Stimulated activated naive CD8-positive, alpha-beta T cell treated with anti-CD3 and anti-CD28 coated beads, Interleukin-15, Interleukin-2, amounts not matched to agents 100 ng/mL and 50 ng/mL, for 24 hours (primary cell): ENCODE results near the gene AKAP13.
A peak's percentile ranks its signal among the peaks of the same experiment; 100 is the strongest.
"Not testable (repeated sequence)": the region's sequence is repeated elsewhere in the genome, so short reads cannot be mapped to it uniquely, and the experiment has no call there.

Experiments used
- H3K27ac Mint-ChIP-seq: one replicate; pipeline ENCODE4 v1.8.0; 2021; ENCODE audit warnings: mild to moderate bottlenecking, mixed read lengths
- H3K27me3 Mint-ChIP-seq: one replicate; pipeline ENCODE4 v1.8.0; 2021; ENCODE audit warnings: mixed read lengths
- H3K36me3 Mint-ChIP-seq: one replicate; pipeline ENCODE4 v1.8.0; 2021; ENCODE audit warnings: low read depth, mixed read lengths
- H3K4me1 Mint-ChIP-seq: one replicate; pipeline ENCODE4 v1.8.0; 2021; ENCODE audit warnings: low read depth, mixed read lengths
- H3K4me3 Mint-ChIP-seq: one replicate; pipeline ENCODE4 v1.8.0; 2021; ENCODE audit warnings: mild to moderate bottlenecking, mixed read lengths
- H3K9me3 Mint-ChIP-seq: one replicate; pipeline ENCODE4 v1.8.0; 2021; ENCODE audit warnings: mixed read lengths

The AKAP13 gene

GRCh38 chr15:85582131-85583079 is 202.0 kb downstream of the AKAP13 start:
- H3K27me3 Mint-ChIP-seq = no peaks in the 10 kb centered on the region
- H3K27ac Mint-ChIP-seq = peak overlapping the region; percentile 93
- peaks cover 82% of the 10 kb centered on the region for H3K4me1 Mint-ChIP-seq
- no peaks in the 10 kb centered on the region for H3K9me3 Mint-ChIP-seq
- peaks cover 82% of the 10 kb centered on the region for H3K36me3 Mint-ChIP-seq
- H3K4me3 Mint-ChIP-seq = peak overlapping the region; percentile 86

- H3K27ac Mint-ChIP-seq = peak overlapping the region; percentile 93
- H3K4me3 Mint-ChIP-seq = peak overlapping the region; percentile 86
- peaks cover 91% of the 10 kb centered on the region for H3K4me1 Mint-ChIP-seq
- H3K27me3 Mint-ChIP-seq = no peaks in the 10 kb centered on the region
- peaks cover 85% of the 10 kb centered on the region for H3K36me3 Mint-ChIP-seq
- H3K9me3 Mint-ChIP-seq = no peaks in the 10 kb centered on the region
Observed at GRCh38 chr15:85583442-85583841, 203.0 kb downstream of the AKAP13 start.

- Mint-ChIP-seq H3K9me3 (no peaks in the 10 kb centered on the region), H3K27me3 (no peaks in the 10 kb centered on the region), H3K36me3 (peaks cover 86% of the 10 kb centered on the region), H3K4me1 (peaks cover 91% of the 10 kb centered on the region), H3K4me3 (peak overlapping the region; percentile 86), H3K27ac (peak overlapping the region; percentile 93)
Observed at GRCh38 chr15:85583923-85584390, 203.6 kb downstream of the AKAP13 start.

- Mint-ChIP-seq H3K27me3 (no peaks in the 10 kb centered on the region), H3K4me3 (peak overlapping the region; percentile 17), H3K27ac (peak overlapping the region; percentile 67), H3K9me3 (no peaks in the 10 kb centered on the region), H3K36me3 (peaks cover 81% of the 10 kb centered on the region), H3K4me1 (peaks cover 82% of the 10 kb centered on the region)
Observed at GRCh38 chr15:85584872-85585271, 204.5 kb downstream of the AKAP13 start.

- not testable (repeated sequence) for H3K9me3 Mint-ChIP-seq, H3K27me3 Mint-ChIP-seq
- Mint-ChIP-seq H3K4me3 (peak overlapping the region; percentile 39), H3K4me1 (peaks cover 76% of the 10 kb centered on the region), H3K36me3 (peaks cover 74% of the 10 kb centered on the region), H3K27ac (peak overlapping the region; percentile 40)
Observed at GRCh38 chr15:85586196-85586595, 205.8 kb downstream of the AKAP13 start.

- Mint-ChIP-seq H3K27me3 (no peaks in the 10 kb centered on the region), H3K4me1 (peaks cover 70% of the 10 kb centered on the region), H3K4me3 (no peak overlapping the region), H3K36me3 (peaks cover 65% of the 10 kb centered on the region), H3K9me3 (no peaks in the 10 kb centered on the region), H3K27ac (no peak overlapping the region)
Observed at GRCh38 chr15:85587707-85588411, 207.5 kb downstream of the AKAP13 start.

GRCh38 chr15:85588677-85589076 is 208.3 kb downstream of the AKAP13 start:
- peaks cover 65% of the 10 kb centered on the region for H3K4me1 Mint-ChIP-seq
- H3K27ac Mint-ChIP-seq = no peak overlapping the region
- H3K36me3 Mint-ChIP-seq = peaks cover 59% of the 10 kb centered on the region
- no peaks in the 10 kb centered on the region for H3K27me3 Mint-ChIP-seq
- H3K9me3 Mint-ChIP-seq = no peaks in the 10 kb centered on the region
- H3K4me3 Mint-ChIP-seq = no peak overlapping the region

- no peaks in the 10 kb centered on the region for H3K9me3 Mint-ChIP-seq
- no peak overlapping the region for H3K27ac Mint-ChIP-seq
- no peaks in the 10 kb centered on the region for H3K27me3 Mint-ChIP-seq
- H3K4me1 Mint-ChIP-seq = peaks cover 64% of the 10 kb centered on the region
- H3K4me3 Mint-ChIP-seq = no peak overlapping the region
- H3K36me3 Mint-ChIP-seq = peaks cover 55% of the 10 kb centered on the region
Observed at GRCh38 chr15:85589851-85590250, 209.4 kb downstream of the AKAP13 start.

GRCh38 chr15:85591622-85592021 is 211.2 kb downstream of the AKAP13 start:
- H3K27me3 Mint-ChIP-seq = no peaks in the 10 kb centered on the region
- peaks cover 59% of the 10 kb centered on the region for H3K36me3 Mint-ChIP-seq
- H3K27ac Mint-ChIP-seq = no peak overlapping the region

GRCh38 chr15:85592148-85592547 is 211.7 kb downstream of the AKAP13 start:
- H3K9me3 Mint-ChIP-seq = no peaks in the 10 kb centered on the region
- no peak overlapping the region for H3K4me3 Mint-ChIP-seq
- H3K4me1 Mint-ChIP-seq = peaks cover 67% of the 10 kb centered on the region
- H3K27ac Mint-ChIP-seq = no peak overlapping the region
- H3K27me3 Mint-ChIP-seq = no peaks in the 10 kb centered on the region
- H3K36me3 Mint-ChIP-seq = peaks cover 57% of the 10 kb centered on the region

More at GRCh38 chr15:85591622-85592021, 211.2 kb downstream of the AKAP13 start:
- Mint-ChIP-seq H3K4me3 (no peak overlapping the region), H3K9me3 (no peaks in the 10 kb centered on the region), H3K4me1 (peaks cover 65% of the 10 kb centered on the region)

GRCh38 chr15:85593809-85594445 is 213.5 kb downstream of the AKAP13 start:
- Mint-ChIP-seq H3K4me1 (peaks cover 66% of the 10 kb centered on the region), H3K27ac (peak overlapping the region; percentile 34), H3K4me3 (no peak overlapping the region), H3K27me3 (no peaks in the 10 kb centered on the region), H3K36me3 (peaks cover 51% of the 10 kb centered on the region), H3K9me3 (no peaks in the 10 kb centered on the region)

GRCh38 chr15:85595804-85596536 is 215.6 kb downstream of the AKAP13 start:
- Mint-ChIP-seq H3K27me3 (no peaks in the 10 kb centered on the region), H3K27ac (peak overlapping the region; percentile 96), H3K9me3 (no peaks in the 10 kb centered on the region), H3K4me3 (peak overlapping the region; percentile 65), H3K4me1 (peaks cover 65% of the 10 kb centered on the region), H3K36me3 (peaks cover 48% of the 10 kb centered on the region)

GRCh38 chr15:85597155-85597815 is 216.9 kb downstream of the AKAP13 start:
- Mint-ChIP-seq H3K36me3 (peaks cover 44% of the 10 kb centered on the region), H3K27ac (peak overlapping the region; percentile 78), H3K27me3 (no peaks in the 10 kb centered on the region), H3K4me3 (no peak overlapping the region), H3K4me1 (peaks cover 53% of the 10 kb centered on the region), H3K9me3 (no peaks in the 10 kb centered on the region)

- Mint-ChIP-seq H3K36me3 (peaks cover 47% of the 10 kb centered on the region), H3K4me3 (no peak overlapping the region), H3K27me3 (no peaks in the 10 kb centered on the region), H3K4me1 (peaks cover 55% of the 10 kb centered on the region), H3K9me3 (no peaks in the 10 kb centered on the region), H3K27ac (peak overlapping the region; percentile 78)
Observed at GRCh38 chr15:85598219-85598618, 217.8 kb downstream of the AKAP13 start.
